ENCODE measurements around the gene IRF2BPL.

GRCh38 chr14:76984297-76984696 is 44.2 kb downstream of the IRF2BPL start:
- TF ChIP-seq CTCF (IDR thresholded peaks at IDR 0.05) (no peak), POLR2A (IDR thresholded peaks at IDR 0.05) (no peak)

Data from body of pancreas (tissue), 4 donors.